GM06990 (cell line): Measurements from ENCODE around the gene SLC25A51.

Source experiments
- DNase-seq: peaks from one replicate; pipeline ENCODE4 v3.0.0-alpha.2; 2011; ENCODE audit not compliant: insufficient read length; ENCODE audit errors: extremely low read depth
- H3K27me3 ChIP-seq: replicated peaks from 2 replicates; pipeline ENCODE4 v1.6.0; 2011; ENCODE audit warnings: low read length; ENCODE audit not compliant: control insufficient read depth, insufficient read depth
- H3K36me3 ChIP-seq: 2 replicates; pipeline ENCODE4 v1.5.1; 2011; ENCODE audit warnings: low read length; ENCODE audit not compliant: control insufficient read depth, insufficient read depth
- H3K4me3 ChIP-seq: replicated peaks from 2 replicates; pipeline ENCODE4 v1.5.1; 2011; ENCODE audit warnings: low read depth, mild to moderate bottlenecking, control low read depth, low read length
- CTCF ChIP-seq: IDR thresholded peaks from 2 replicates; pipeline ENCODE4 v1.5.1; 2011; ENCODE audit warnings: low read length, control low read depth, mild to moderate bottlenecking, inconsistent platforms; ENCODE audit not compliant: insufficient read depth, poor library complexity, severe bottlenecking

Gene SLC25A51

DNA sequence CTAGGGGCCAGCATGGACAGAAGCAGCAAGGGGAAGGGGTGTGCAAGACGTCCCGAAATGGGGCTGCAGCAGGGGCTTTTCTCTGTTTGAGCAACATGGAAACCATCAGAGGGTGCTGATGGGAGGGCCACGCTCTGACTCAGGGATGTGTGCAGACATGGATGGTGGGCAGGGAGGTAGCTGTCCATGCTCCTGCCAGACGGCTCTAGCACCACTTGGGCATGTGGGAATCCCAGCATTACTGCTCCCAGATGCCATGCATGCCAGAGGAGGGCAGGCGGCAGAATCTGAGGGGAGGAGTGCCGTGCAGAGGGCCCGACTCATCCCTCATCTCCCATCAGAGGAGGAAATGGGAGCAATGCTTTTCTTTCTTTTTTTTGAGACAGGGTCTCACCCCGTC lies 45.6 kb upstream of the SLC25A51 start:
- no peak for DNase-seq
- H3K36me3 ChIP-seq, result no peaks in the 10 kb centered on the region; the same call in 1 of the 2 replicates
- no peak overlapping the region for H3K4me3 ChIP-seq
- no peaks in the 10 kb centered on the region for H3K27me3 ChIP-seq
- TF ChIP-seq CTCF, result no peak

GRCh38 chr9:37948417-37948980 lies 44.6 kb upstream of the SLC25A51 start:
- Histone ChIP-seq H3K36me3 (no peaks in the 10 kb centered on the region; the same call in 1 of the 2 replicates), H3K4me3 (no peak overlapping the region), H3K27me3 (no peaks in the 10 kb centered on the region)
- no peak for TF ChIP-seq CTCF
- DNase-seq, result no peak

DNA sequence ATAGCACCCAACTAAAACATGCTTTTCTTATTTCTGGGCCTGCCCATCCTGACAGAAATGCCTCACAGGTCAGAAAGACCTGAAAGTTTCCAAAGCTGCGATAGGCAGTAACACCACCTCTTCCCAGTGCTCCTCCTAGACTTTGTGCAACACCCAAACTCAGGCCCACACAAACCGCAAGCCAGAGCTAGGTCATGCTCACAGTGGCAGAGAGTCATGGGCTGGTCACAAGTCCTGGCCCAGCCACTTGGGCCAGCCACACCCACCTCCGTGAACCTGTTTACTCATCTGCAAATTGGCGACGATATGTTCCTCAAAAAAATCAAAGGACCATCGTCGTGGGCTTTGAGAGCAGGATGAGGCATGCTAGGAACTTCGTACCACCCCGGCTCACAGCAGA lies 44.0 kb upstream of the SLC25A51 start:
- H3K36me3 ChIP-seq, result no peaks in the 10 kb centered on the region; the same call in 1 of the 2 replicates
- DNase-seq, result no peak
- no peaks in the 10 kb centered on the region for H3K27me3 ChIP-seq
- H3K4me3 ChIP-seq, result no peak overlapping the region
- TF ChIP-seq CTCF, result no peak

DNA sequence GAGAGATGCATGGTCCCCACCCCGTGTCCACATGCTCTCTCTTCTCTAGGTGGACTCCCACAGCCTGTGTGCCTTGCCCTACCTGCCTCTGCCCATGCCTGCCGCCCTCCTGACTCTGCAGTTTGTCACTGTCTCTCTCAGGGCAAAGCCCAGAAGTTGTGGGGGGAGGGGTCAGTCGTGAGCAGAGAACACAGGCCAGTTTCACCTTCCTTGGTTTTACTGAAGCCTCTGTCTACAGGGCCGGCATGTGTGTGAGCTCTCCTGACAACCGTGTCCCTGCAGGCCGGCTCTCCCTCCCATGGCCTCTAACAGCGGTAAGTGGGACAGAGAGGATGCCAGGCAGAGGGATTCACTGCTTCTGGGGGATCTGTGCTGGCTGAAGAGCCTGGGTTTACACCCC lies 43.5 kb upstream of the SLC25A51 start:
- no peaks in the 10 kb centered on the region for H3K27me3 ChIP-seq
- no peak for DNase-seq
- no peak for TF ChIP-seq CTCF
- no peaks in the 10 kb centered on the region; the same call in 1 of the 2 replicates for H3K36me3 ChIP-seq
- H3K4me3 ChIP-seq, result no peak overlapping the region

DNA sequence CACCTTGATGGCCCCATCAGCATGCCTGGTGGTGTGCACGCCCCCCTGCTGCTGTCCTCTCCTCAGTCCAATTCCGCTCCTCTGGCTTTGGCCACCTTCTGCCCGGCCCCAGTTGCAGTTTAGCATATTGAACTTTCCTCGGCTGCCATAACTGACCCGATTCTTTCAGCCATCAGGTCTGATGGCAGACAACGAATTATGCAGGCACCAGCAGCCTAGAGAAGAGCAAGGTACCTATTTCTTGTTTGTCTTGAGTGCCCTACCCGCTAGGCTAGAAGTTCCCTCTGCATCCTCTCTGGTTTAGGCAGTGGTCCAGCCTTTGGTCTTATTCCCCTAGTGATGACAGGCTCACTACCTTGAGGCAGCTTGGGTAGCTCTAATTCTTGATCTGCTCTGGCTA lies 43.0 kb upstream of the SLC25A51 start:
- DNase-seq, result no peak
- no peaks in the 10 kb centered on the region for H3K27me3 ChIP-seq
- no peak for TF ChIP-seq CTCF
- H3K4me3 ChIP-seq, result no peak overlapping the region
- H3K36me3 ChIP-seq, result no peaks in the 10 kb centered on the region; the same call in 1 of the 2 replicates

- H3K4me3 ChIP-seq, result no peak overlapping the region
- H3K36me3 ChIP-seq, result no peaks in the 10 kb centered on the region; the same call in 1 of the 2 replicates
- H3K27me3 ChIP-seq, result no peaks in the 10 kb centered on the region
- DNase-seq, result no peak
- no peak for TF ChIP-seq CTCF
These were observed 42.1 kb upstream of the SLC25A51 start for GRCh38 chr9:37946041-37946440.
